Caki2 (cell line): ENCODE data around the gene HAGHL. TPM values are rescaled to one million over a fixed set of nuclear protein-coding genes. Genes with fewer than 3 reads are reported as not detected.

Experiments
- DNase-seq: peaks from one replicate; pipeline ENCODE4 v3.0.0-alpha.2; 2015; ENCODE audit warnings: low read depth
- in situ Hi-C: cut with HindIII; loops from 2 replicates; pipeline ENCODE4 v1.10.0; 2016; ENCODE audit warnings: low sequenced_read_pairs, low pct_unique_long_range_greater_than_20kb, mixed read lengths
- total RNA-seq: library from RNA; depleted of rRNA; stranded (reverse); fragments of >200 nt; shearing (Covaris generic); gene quantifications from 2 replicates; pipeline ENCODE4 v1.2.3, GENCODE V29; 2014; ENCODE audit warnings: low replicate concordance

The HAGHL gene
- total RNA-seq, 1 experiment from 2014 or later, result 48.0 TPM

GRCh38 chr16:761625-762513 lies 35.0 kb downstream of the HAGHL start:
- in situ Hi-C loops, result no loop called here
- no peak for DNase-seq

GRCh38 chr16:762595-763268 lies 35.8 kb downstream of the HAGHL start:
- no peak for DNase-seq
- in situ Hi-C loops, result no loop called here

GRCh38 chr16:763369-764183 lies 36.7 kb downstream of the HAGHL start:
- no peak for DNase-seq

GRCh38 chr16:764184-764750 lies 37.4 kb downstream of the HAGHL start:
- DNase-seq, result no peak
- in situ Hi-C loops, result no loop called here

More at GRCh38 chr16:763369-764183, 36.7 kb downstream of the HAGHL start:
- in situ Hi-C loops, result no loop called here

GRCh38 chr16:764848-765487 lies 38.1 kb downstream of the HAGHL start:
- DNase-seq, result no peak
- in situ Hi-C loops, result no loop called here

- no peak for DNase-seq
- in situ Hi-C loops, result no loop called here
Observed at GRCh38 chr16:765488-765865, 38.6 kb downstream of the HAGHL start.

GRCh38 chr16:766008-766819 lies 39.3 kb downstream of the HAGHL start:
- DNase-seq, result no peak
- in situ Hi-C loops, result no loop called here

- in situ Hi-C loops, result no loop called here
Observed at GRCh38 chr16:766820-767640, 40.1 kb downstream of the HAGHL start.

GRCh38 chr16:767743-768235 lies 40.9 kb downstream of the HAGHL start:
- in situ Hi-C loops, result no loop called here
- no peak for DNase-seq

More at GRCh38 chr16:766820-767640, 40.1 kb downstream of the HAGHL start:
- DNase-seq, result no peak

GRCh38 chr16:768428-768827 lies 41.5 kb downstream of the HAGHL start:
- in situ Hi-C loops, result no loop called here
- DNase-seq, result no peak

- DNase-seq, result no peak
- in situ Hi-C loops, result no loop called here
Observed at GRCh38 chr16:769184-769784, 42.4 kb downstream of the HAGHL start.

GRCh38 chr16:769934-770333 lies 43.0 kb downstream of the HAGHL start:
- DNase-seq, result no peak
- in situ Hi-C loops, result no loop called here

- in situ Hi-C loops, result no loop called here
- no peak for DNase-seq
Observed at GRCh38 chr16:770411-770810, 43.5 kb downstream of the HAGHL start.

- in situ Hi-C loops, result no loop called here
- no peak for DNase-seq
Observed at GRCh38 chr16:772959-773358, 46.1 kb downstream of the HAGHL start.

- no peak for DNase-seq
- in situ Hi-C loops, result no loop called here
Observed at GRCh38 chr16:774086-775001, 47.4 kb downstream of the HAGHL start.
